Measurements from ENCODE around the gene ARHGEF12.

DNA sequence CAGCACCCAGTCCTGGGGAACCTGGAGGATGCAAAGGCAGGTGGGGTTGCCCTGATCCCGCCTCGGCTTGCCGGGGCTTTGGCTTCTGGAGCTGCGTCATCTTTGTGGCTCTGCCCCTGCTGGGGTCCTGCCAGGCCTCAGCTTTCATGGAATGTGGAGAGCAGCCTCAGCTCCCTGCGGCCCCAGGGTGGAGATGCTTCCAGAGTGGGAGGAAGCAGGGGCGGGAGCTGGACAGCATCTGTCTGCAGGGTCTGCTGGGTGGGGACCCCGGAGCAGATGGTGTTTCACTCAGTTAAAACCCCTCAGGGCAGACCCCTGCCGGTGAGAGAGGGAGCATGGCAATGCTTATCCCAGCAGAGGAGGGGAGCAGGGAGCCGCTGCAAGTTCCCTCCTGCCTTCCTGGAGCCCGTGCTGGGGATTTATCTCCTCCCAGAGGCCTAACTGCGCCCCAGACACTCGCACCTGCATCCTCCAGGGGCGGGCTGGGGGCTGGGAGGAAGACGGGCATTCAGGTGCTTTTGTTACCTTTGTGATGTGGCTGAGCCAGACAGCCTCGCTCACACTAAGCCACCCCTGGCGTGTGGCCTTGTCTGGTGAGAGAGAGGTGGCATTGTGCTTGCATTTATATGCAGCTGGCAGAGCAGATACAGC is 191.0 kb downstream of the ARHGEF12 start:
- TF ChIP-seq, protein P1, sequence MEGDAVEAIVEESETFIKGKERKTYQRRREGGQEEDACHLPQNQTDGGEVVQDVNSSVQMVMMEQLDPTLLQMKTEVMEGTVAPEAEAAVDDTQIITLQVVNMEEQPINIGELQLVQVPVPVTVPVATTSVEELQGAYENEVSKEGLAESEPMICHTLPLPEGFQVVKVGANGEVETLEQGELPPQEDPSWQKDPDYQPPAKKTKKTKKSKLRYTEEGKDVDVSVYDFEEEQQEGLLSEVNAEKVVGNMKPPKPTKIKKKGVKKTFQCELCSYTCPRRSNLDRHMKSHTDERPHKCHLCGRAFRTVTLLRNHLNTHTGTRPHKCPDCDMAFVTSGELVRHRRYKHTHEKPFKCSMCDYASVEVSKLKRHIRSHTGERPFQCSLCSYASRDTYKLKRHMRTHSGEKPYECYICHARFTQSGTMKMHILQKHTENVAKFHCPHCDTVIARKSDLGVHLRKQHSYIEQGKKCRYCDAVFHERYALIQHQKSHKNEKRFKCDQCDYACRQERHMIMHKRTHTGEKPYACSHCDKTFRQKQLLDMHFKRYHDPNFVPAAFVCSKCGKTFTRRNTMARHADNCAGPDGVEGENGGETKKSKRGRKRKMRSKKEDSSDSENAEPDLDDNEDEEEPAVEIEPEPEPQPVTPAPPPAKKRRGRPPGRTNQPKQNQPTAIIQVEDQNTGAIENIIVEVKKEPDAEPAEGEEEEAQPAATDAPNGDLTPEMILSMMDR (IDR thresholded peaks at IDR 0.05) = no peak
- no peak for TF ChIP-seq POLR2A (IDR thresholded peaks at IDR 0.05)
